Mammary epithelial cell (primary cell): ENCODE measurements around the gene LRP6.

Source experiments
- EZH2 ChIP-seq: IDR thresholded peaks from 2 replicates; pipeline ENCODE4 v1.6.1; 2012; ENCODE audit warnings: low read length, inconsistent platforms, borderline replicate concordance
- TF ChIP-seq, protein P1 (sequence below), 2 donors: IDR thresholded peaks in 1 of 2; conservative IDR thresholded peaks in 1 of 2; 2 replicates each; pipeline ENCODE4 v1.5.1; 2011 to 2012; ENCODE audit warnings: inconsistent platforms in 2 of 2, low read length in 2 of 2, mild to moderate bottlenecking in 2 of 2, control low read depth in 1 of 2, low read depth in 1 of 2; ENCODE audit not compliant: insufficient read depth in 1 of 2; ENCODE audit errors: extremely low read depth in 1 of 2

- TF ChIP-seq, protein P1, sequence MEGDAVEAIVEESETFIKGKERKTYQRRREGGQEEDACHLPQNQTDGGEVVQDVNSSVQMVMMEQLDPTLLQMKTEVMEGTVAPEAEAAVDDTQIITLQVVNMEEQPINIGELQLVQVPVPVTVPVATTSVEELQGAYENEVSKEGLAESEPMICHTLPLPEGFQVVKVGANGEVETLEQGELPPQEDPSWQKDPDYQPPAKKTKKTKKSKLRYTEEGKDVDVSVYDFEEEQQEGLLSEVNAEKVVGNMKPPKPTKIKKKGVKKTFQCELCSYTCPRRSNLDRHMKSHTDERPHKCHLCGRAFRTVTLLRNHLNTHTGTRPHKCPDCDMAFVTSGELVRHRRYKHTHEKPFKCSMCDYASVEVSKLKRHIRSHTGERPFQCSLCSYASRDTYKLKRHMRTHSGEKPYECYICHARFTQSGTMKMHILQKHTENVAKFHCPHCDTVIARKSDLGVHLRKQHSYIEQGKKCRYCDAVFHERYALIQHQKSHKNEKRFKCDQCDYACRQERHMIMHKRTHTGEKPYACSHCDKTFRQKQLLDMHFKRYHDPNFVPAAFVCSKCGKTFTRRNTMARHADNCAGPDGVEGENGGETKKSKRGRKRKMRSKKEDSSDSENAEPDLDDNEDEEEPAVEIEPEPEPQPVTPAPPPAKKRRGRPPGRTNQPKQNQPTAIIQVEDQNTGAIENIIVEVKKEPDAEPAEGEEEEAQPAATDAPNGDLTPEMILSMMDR (conservative IDR thresholded peaks at IDR 0.05 in 1 of 2, IDR thresholded peaks at IDR 0.05 in 1 of 2; ENCODE audit: extremely low read depth in 1 of 2, insufficient read depth in 1 of 2, low read depth in 1 of 2, low read length in 2 of 2) = no peak
- TF ChIP-seq EZH2 = no peak
Observed at GRCh38 chr12:12095021-12095420, 171.8 kb downstream of the LRP6 start.
